Kidney (tissue), 14 donors: ENCODE results near the gene ADAMTS20. TPM values are rescaled to one million over a fixed set of nuclear protein-coding genes. Genes with fewer than 3 reads are reported as not detected.

ENCODE experiments used
- DNase-seq, 5 donors: peaks; one replicate each; pipeline ENCODE4 v3.0.0-alpha.2; 2013 to 2020
- FAIRE-seq: peaks from 2 replicates; lab custom pipeline; 2012; peaks lifted over from hg19 to GRCh38; lab: Jason Lieb, UNC
- H3K27ac ChIP-seq, 2 donors: one replicate each; pipeline ENCODE4 v1.7.0; 2013; ENCODE audit warnings: low read depth in 2 of 2, low read length in 2 of 2, inconsistent platforms in 1 of 2
- H3K27me3 ChIP-seq: one replicate; pipeline ENCODE4 v1.7.1; 2013; ENCODE audit warnings: low read length, inconsistent platforms; ENCODE audit not compliant: control insufficient read depth, insufficient read depth
- H3K36me3 ChIP-seq, 3 donors: one replicate each; pipeline versions ENCODE4 v1.7.0 to v1.7.1; 2013; ENCODE audit warnings: low read length in 3 of 3, control low read depth in 1 of 3, inconsistent platforms in 1 of 3; ENCODE audit not compliant: insufficient read depth in 3 of 3, control insufficient read depth in 2 of 3
- H3K4me1 ChIP-seq, 3 donors: one replicate each; pipeline versions ENCODE4 v1.7.0 to v1.7.1; 2013; ENCODE audit warnings: low read length in 3 of 3, inconsistent platforms in 1 of 3, low read depth in 1 of 3; ENCODE audit not compliant: control insufficient read depth in 2 of 3, insufficient read depth in 2 of 3
- H3K4me3 ChIP-seq, 3 donors: one replicate each; pipeline versions ENCODE4 v1.7.0 to v1.8.1; 2013; ENCODE audit warnings: low read length in 3 of 3, control low read depth in 1 of 3, inconsistent platforms in 1 of 3
- H3K9ac ChIP-seq, 3 donors: one replicate each; pipeline versions ENCODE4 v1.7.0 to v1.7.1; 2013; ENCODE audit warnings: low read length in 3 of 3, control low read depth in 1 of 3, inconsistent platforms in 1 of 3
- H3K9me3 ChIP-seq, 3 donors: one replicate each; pipeline versions ENCODE4 v1.7.0 to v1.7.1; 2013; ENCODE audit warnings: low read length in 3 of 3, control low read depth in 1 of 3, inconsistent platforms in 1 of 3; ENCODE audit not compliant: control insufficient read depth in 2 of 3, insufficient read depth in 1 of 3
- intact Hi-C: fragments of 100-400 bp; cut with DNase I; formaldehyde crosslinking; loops from one replicate; pipeline ENCODE4 v1.11.1; 2022
- polyA plus RNA-seq: library from polyadenylated mRNA; stranded (reverse); fragments of 350-450 nt; fragmentation: Illumina TruSeq; extraction: RNeasy Lipid Tissue Mini Kit (QIAGEN cat#74804); gene quantifications from one replicate; pipeline ENCODE4 v1.2.3, GENCODE V29; 2014; ENCODE audit warnings: low read depth, low replicate concordance; ENCODE audit not compliant: insufficient read depth
- total RNA-seq: library from RNA; stranded (reverse); fragmentation: NEBNext Ultra II Directional; extraction: Animal tissue kit (Norgen Biotek cat#: 25700); gene quantifications from one replicate; pipeline ENCODE4 v1.2.1, GENCODE V29; 2021
- TF ChIP-seq, protein P1 (sequence below): IDR thresholded peaks from 3 replicates; pipeline ENCODE4 v1.5.1; 2012; ENCODE audit warnings: mild to moderate bottlenecking, moderate library complexity, borderline replicate concordance; ENCODE audit not compliant: insufficient read depth; ENCODE audit errors: extremely low read depth
- donor health status: control.
- donor health status: control.
- donor health status: control.
- donor health status: control.
- donor health status: control.
- donor health status: DM: yes; HTN: yes; CAD: no.
- donor health status: Normal renal cell carcinoma (clear cell type).

The ADAMTS20 gene
- total and polyA plus RNA-seq, 2 donors from 2014 or later, result not detected

DNA sequence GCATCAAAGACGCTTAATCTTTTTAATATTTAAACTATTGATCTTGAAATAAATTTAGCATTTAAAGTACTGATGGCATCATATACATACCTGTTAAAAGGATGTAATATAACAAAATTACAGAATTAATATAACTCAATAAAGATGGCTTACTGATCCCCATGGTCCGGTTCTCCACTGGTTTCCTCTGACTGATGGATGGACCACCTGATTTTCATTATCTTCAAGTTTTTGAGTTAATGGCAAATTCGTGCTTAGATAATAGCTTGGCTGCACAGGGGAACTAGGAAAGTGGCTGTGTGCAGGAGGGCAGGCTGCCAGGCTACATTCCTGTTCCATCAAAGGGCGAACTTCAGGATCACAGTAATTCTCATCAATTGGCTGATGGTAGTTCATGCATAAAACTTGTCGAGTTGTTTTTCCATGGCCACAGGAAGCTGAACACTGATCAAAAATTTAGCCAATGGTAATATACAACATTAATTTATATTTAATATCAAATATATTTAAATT is 123.9 kb downstream of the ADAMTS20 start:
- Histone ChIP-seq H3K9me3 (no peaks in the 10 kb centered on the region), H3K27me3 (no peaks in the 10 kb centered on the region), H3K9ac (no peak overlapping the region), H3K4me3 (no peak overlapping the region), H3K4me1 (no peaks in the 10 kb centered on the region), H3K27ac (no peak overlapping the region), H3K36me3 (no peaks in the 10 kb centered on the region)
- TF ChIP-seq, protein P1, sequence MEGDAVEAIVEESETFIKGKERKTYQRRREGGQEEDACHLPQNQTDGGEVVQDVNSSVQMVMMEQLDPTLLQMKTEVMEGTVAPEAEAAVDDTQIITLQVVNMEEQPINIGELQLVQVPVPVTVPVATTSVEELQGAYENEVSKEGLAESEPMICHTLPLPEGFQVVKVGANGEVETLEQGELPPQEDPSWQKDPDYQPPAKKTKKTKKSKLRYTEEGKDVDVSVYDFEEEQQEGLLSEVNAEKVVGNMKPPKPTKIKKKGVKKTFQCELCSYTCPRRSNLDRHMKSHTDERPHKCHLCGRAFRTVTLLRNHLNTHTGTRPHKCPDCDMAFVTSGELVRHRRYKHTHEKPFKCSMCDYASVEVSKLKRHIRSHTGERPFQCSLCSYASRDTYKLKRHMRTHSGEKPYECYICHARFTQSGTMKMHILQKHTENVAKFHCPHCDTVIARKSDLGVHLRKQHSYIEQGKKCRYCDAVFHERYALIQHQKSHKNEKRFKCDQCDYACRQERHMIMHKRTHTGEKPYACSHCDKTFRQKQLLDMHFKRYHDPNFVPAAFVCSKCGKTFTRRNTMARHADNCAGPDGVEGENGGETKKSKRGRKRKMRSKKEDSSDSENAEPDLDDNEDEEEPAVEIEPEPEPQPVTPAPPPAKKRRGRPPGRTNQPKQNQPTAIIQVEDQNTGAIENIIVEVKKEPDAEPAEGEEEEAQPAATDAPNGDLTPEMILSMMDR, result no peak
- DNase-seq (no peak), FAIRE-seq (no peak)
- intact Hi-C loops, result no loop called here

- Histone ChIP-seq H3K27me3 (no peaks in the 10 kb centered on the region), H3K9ac (no peak overlapping the region), H3K9me3 (no peaks in the 10 kb centered on the region), H3K4me1 (no peaks in the 10 kb centered on the region), H3K36me3 (no peaks in the 10 kb centered on the region), H3K4me3 (no peak overlapping the region), H3K27ac (no peak overlapping the region)
- intact Hi-C loops, result no loop called here
- DNase-seq, result no peak
- no peak for FAIRE-seq
- TF ChIP-seq, protein P1, result no peak
Measured at GRCh38 chr12:43425361-43425760, 126.6 kb downstream of the ADAMTS20 start.

- DNase-seq, result no peak
- Histone ChIP-seq H3K27me3 (no peaks in the 10 kb centered on the region), H3K9ac (no peak overlapping the region), H3K4me3 (no peak overlapping the region), H3K27ac (no peak overlapping the region), H3K4me1 (no peaks in the 10 kb centered on the region), H3K36me3 (no peaks in the 10 kb centered on the region), H3K9me3 (no peaks in the 10 kb centered on the region)
- intact Hi-C loops, result no loop called here
- TF ChIP-seq, protein P1, result no peak
- FAIRE-seq, result no peak
Measured at GRCh38 chr12:43416981-43417380, 135.0 kb downstream of the ADAMTS20 start.
